Ovary (tissue), 3 donors: ENCODE data around the gene KCND3.

Source experiments
- EP300 ChIP-seq: sonication (generic); formaldehyde crosslinking; IDR thresholded peaks from one replicate; pipeline ENCODE4 v1.6.1; 2017; ENCODE audit warnings: antibody characterized with exemption
- TF ChIP-seq, protein P1 (sequence below), 3 donors: fragments of 450-650 bp in 2 of 3; fragments of 200-600 bp in 1 of 3; IDR thresholded peaks; one replicate each; pipeline versions ENCODE4 v1.5.1 to v1.8.0; 2016 to 2022; ENCODE audit warnings: antibody characterized with exemption in 3 of 3, mild to moderate bottlenecking in 1 of 3
- donor health status: DM: no; HTN: no; CAD: no.

DNA sequence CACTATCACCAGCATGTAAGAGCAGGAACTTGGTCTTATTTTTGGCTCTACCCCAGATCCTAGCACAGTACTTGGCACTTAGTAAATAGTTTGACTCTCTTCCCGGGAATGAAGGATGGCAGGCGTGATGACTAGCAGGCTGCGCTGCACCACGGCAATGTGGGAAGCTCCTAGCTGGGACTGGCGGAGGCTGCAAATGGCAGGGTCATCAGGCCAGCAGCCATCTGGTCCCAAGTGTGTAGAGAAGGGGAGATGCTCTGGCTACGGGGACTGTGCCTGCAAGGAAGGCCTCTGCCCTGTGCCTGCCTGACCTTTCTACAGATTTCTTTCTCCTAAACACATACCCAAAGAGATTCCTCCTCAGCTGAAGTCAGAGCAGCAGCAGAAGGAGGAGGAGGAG lies 95.0 kb downstream of the KCND3 start:
- no peak for TF ChIP-seq EP300
- TF ChIP-seq, protein P1, sequence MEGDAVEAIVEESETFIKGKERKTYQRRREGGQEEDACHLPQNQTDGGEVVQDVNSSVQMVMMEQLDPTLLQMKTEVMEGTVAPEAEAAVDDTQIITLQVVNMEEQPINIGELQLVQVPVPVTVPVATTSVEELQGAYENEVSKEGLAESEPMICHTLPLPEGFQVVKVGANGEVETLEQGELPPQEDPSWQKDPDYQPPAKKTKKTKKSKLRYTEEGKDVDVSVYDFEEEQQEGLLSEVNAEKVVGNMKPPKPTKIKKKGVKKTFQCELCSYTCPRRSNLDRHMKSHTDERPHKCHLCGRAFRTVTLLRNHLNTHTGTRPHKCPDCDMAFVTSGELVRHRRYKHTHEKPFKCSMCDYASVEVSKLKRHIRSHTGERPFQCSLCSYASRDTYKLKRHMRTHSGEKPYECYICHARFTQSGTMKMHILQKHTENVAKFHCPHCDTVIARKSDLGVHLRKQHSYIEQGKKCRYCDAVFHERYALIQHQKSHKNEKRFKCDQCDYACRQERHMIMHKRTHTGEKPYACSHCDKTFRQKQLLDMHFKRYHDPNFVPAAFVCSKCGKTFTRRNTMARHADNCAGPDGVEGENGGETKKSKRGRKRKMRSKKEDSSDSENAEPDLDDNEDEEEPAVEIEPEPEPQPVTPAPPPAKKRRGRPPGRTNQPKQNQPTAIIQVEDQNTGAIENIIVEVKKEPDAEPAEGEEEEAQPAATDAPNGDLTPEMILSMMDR (IDR thresholded peaks at IDR 0.05): no peak
